GM20000 (cell line): ENCODE data around the gene RAB31.
A peak's percentile ranks its signal among the peaks of the same experiment; 100 is the strongest.

Source experiments
- DNase-seq: peaks from one replicate; pipeline ENCODE4 v3.0.0; 2012; ENCODE audit warnings: low spot score
- TF ChIP-seq, protein P1 (sequence below): IDR thresholded peaks from 2 replicates; pipeline ENCODE4 v1.5.1; 2012; ENCODE audit warnings: mild to moderate bottlenecking, control low read depth; ENCODE audit errors: extremely low read depth, missing control alignments

RAB31 gene

DNA sequence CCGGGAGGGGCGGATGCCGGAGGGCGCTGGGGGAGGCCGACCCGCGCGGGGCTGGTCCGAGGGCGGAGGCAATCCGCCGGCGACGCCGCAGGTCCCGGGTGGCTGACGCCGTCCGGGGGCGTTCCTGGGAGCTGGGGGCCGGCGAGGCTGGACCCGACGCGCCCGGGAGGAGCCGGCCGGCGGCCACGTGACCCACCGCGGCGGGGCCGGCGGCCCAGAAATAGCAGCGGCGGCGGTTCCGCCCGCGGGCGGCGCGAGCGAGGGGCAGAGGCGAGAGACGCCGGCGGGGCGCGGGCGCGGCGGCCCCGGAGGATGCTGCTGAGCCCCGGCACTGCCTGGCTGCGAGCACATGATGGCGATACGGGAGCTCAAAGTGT is at the start of gene RAB31:
RAB31 (plus strand) TSS at position 245 of the 377 bp plus-strand sequence; CDS start at position 350, 105 bp downstream.
- peak; percentile 83 for DNase-seq

GRCh38 chr18:9659499-9660375 is 48.4 kb upstream of the RAB31 start:
- DNase-seq = no peak
- TF ChIP-seq, protein P1, sequence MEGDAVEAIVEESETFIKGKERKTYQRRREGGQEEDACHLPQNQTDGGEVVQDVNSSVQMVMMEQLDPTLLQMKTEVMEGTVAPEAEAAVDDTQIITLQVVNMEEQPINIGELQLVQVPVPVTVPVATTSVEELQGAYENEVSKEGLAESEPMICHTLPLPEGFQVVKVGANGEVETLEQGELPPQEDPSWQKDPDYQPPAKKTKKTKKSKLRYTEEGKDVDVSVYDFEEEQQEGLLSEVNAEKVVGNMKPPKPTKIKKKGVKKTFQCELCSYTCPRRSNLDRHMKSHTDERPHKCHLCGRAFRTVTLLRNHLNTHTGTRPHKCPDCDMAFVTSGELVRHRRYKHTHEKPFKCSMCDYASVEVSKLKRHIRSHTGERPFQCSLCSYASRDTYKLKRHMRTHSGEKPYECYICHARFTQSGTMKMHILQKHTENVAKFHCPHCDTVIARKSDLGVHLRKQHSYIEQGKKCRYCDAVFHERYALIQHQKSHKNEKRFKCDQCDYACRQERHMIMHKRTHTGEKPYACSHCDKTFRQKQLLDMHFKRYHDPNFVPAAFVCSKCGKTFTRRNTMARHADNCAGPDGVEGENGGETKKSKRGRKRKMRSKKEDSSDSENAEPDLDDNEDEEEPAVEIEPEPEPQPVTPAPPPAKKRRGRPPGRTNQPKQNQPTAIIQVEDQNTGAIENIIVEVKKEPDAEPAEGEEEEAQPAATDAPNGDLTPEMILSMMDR = no peak

More for the DNA sequence above, at the start of gene RAB31:
- TF ChIP-seq, protein P1 = no peak

- TF ChIP-seq, protein P1 = no peak
- DNase-seq = no peak
These were observed 46.5 kb upstream of the RAB31 start for GRCh38 chr18:9661564-9661963.

DNA sequence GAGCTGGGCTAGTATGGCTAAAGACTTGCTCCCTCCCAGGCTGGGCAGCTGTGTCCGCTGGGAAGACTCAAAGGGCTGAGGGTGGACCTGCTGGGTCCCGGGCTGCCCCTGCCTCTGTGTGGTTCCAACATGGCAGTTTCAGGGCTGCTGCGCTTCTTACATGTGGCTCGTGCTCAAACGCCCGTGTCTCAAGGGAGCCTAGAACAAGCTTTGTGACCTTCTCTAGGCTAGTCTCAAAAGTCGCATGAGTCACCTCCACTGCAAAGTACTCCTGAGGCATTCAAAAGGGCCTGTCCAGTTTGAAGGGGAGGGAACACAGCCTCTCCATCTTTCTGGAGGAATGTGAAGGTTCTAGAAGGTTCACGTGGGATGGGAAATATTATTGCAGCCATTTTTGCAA is 44.7 kb upstream of the RAB31 start:
- no peak for DNase-seq
- TF ChIP-seq, protein P1 = no peak

DNA sequence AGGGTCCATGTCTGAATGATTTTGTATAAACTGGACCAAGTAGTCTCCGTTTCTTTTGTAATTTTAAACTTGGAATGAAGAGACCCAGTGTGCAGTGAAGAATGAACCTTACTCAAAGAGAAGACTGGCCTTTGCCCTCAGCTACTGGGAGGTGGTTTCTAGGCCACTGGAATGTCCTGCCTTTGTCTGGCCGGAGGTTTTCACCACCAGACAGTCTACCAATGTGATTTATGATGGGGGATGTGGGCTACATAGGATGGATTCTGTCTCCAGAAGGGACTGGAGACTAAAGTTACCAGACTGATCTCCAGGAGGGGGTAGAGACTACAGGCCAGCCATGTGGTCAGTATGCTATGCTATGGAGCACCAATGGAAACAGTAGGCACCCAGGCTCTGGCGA is 42.8 kb upstream of the RAB31 start:
- TF ChIP-seq, protein P1 = no peak
- no peak for DNase-seq

GRCh38 chr18:9666548-9666947 is 41.6 kb upstream of the RAB31 start:
- no peak for DNase-seq
- TF ChIP-seq, protein P1 = no peak

- TF ChIP-seq, protein P1 = no peak
- DNase-seq = no peak
These were observed 39.1 kb upstream of the RAB31 start for GRCh38 chr18:9669016-9669415.
